Measurements from ENCODE around the gene SLC46A1.
"Not testable (repeated sequence)": the region's sequence is repeated elsewhere in the genome, so short reads cannot be mapped to it uniquely, and the experiment has no call there.

The SLC46A1 gene

GRCh38 chr17:28405632-28406472 lies at the start of gene SLC46A1:
TSS of gene SLC46A1 (minus strand) at chr17:28406212. CDS start at chr17:28406114, 98 bp downstream.
- DNase-seq: peak; percentile 6

GRCh38 chr17:28449859-28450258 lies 43.8 kb upstream of the SLC46A1 start:
- DNase-seq: no peak

- no peak for DNase-seq
Measured at GRCh38 chr17:28447396-28447760, 41.4 kb upstream of the SLC46A1 start.

GRCh38 chr17:28446716-28447395 lies 40.8 kb upstream of the SLC46A1 start:
- no peak for DNase-seq

GRCh38 chr17:28443901-28444638 lies 38.1 kb upstream of the SLC46A1 start:
- DNase-seq: no peak

GRCh38 chr17:28434326-28434725 lies 28.3 kb upstream of the SLC46A1 start:
- not testable (repeated sequence) for DNase-seq

GRCh38 chr17:28433721-28434120 lies 27.7 kb upstream of the SLC46A1 start:
- DNase-seq: no peak

- not testable (repeated sequence) for DNase-seq
Measured at GRCh38 chr17:28427982-28428381, 22.0 kb upstream of the SLC46A1 start.

- no peak for DNase-seq
Measured at GRCh38 chr17:28427371-28427770, 21.4 kb upstream of the SLC46A1 start.

- no peak for DNase-seq
Measured at GRCh38 chr17:28426081-28426519, 20.1 kb upstream of the SLC46A1 start.

GRCh38 chr17:28425206-28425605 lies 19.2 kb upstream of the SLC46A1 start:
- no peak for DNase-seq

- peak; percentile 65 for DNase-seq
Measured at GRCh38 chr17:28421787-28422305, 15.8 kb upstream of the SLC46A1 start.

- peak; percentile 33 for DNase-seq
Measured at GRCh38 chr17:28416703-28417311, 10.8 kb upstream of the SLC46A1 start.

- no peak for DNase-seq
Measured at GRCh38 chr17:28415886-28416285, 9.9 kb upstream of the SLC46A1 start.

GRCh38 chr17:28413804-28414203 lies 7.8 kb upstream of the SLC46A1 start:
- no peak for DNase-seq

- no peak for DNase-seq
Measured at GRCh38 chr17:28412099-28412498, 6.1 kb upstream of the SLC46A1 start.

- no peak for DNase-seq
Measured at GRCh38 chr17:28407974-28408306, 1.9 kb upstream of the SLC46A1 start.

- DNase-seq: no peak
Measured at GRCh38 chr17:28407130-28407973, 1.3 kb upstream of the SLC46A1 start.

- DNase-seq: peak; percentile 34
Measured at GRCh38 chr17:28406473-28406814, 432 bp upstream of the SLC46A1 start.

GRCh38 chr17:28404812-28405570 lies 1.0 kb downstream of the SLC46A1 start:
- DNase-seq: no peak

- no peak for DNase-seq
Measured at GRCh38 chr17:28404461-28404811, 1.6 kb downstream of the SLC46A1 start.

All from NCI-H187 treated with DMSO at 0.1 percent for 48 hours (cell line).